Esophagus squamous epithelium (tissue), 4 donors: ENCODE results near the gene PPM1D.

Experiments used
- CTCF ChIP-seq, 6 experiments: fragments of 450-650 bp in 4 of 6; fragments of 200-600 bp in 2 of 6; sonication (generic) in 2 of 6; IDR thresholded peaks; one replicate each; pipeline ENCODE4 v1.5.1; 2016 to 2019; ENCODE audit warnings: antibody characterized with exemption in 6 of 6, mild to moderate bottlenecking in 4 of 6, moderate library complexity in 4 of 6
- POLR2A ChIP-seq, 4 donors: fragments of 450-650 bp; IDR thresholded peaks; one replicate each; pipeline ENCODE4 v1.6.1; 2017; ENCODE audit warnings: antibody characterized with exemption in 4 of 4, mild to moderate bottlenecking in 4 of 4, moderate library complexity in 3 of 4

DNA sequence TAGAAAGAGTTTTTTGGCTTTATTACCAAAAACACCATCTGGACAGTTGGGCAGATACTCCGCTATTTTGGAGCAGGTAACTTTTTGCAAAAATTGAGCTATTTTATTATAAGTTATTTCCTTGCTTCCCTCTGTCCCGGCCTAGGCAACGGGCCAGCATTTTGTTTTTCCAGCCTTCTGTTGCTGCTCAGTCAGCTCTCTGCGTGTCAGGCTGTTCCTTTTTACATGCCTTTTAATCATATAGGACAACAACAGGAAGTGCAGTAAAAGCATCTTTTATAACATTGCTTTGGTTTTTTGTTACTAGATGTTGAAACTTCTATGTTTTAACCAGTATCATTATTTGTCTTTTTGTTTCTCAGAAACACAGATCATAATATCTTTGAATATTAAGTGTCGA is 30.4 kb downstream of the PPM1D start:
- no peak for TF ChIP-seq POLR2A (IDR thresholded peaks at IDR 0.05)
- no peak for TF ChIP-seq CTCF (IDR thresholded peaks at IDR 0.05)
